GM23338 (cell line): Measurements from ENCODE around the gene CLK3. TPM values are rescaled to one million over a fixed set of nuclear protein-coding genes. Genes with fewer than 3 reads are reported as not detected.

Source experiments
- ATAC-seq: fragments of 200-7000 bp; cut with Tn5 transposase; 3 replicates; pipeline ENCODE4 v1.9.1; 2020
- DNase-seq: peaks from one replicate; pipeline ENCODE4 v3.0.0-alpha.2; 2015; ENCODE audit warnings: low spot score
- H2AFZ ChIP-seq: fragments of 200-600 bp; sonication (generic); 2 replicates; pipeline ENCODE4 v1.8.0; 2016; ENCODE audit warnings: antibody characterized with exemption, mild to moderate bottlenecking, moderate library complexity
- H3F3A ChIP-seq: fragments of 200-600 bp; sonication (generic); replicated peaks from 2 replicates; pipeline ENCODE4 v1.8.0; 2017; ENCODE audit warnings: antibody characterized with exemption, mixed run types, low read depth
- H3K27ac ChIP-seq: fragments of 200-600 bp; sonication (generic); 2 replicates; pipeline ENCODE4 v1.6.1; 2016; ENCODE audit warnings: low read depth
- H3K27me3 ChIP-seq: fragments of 200-600 bp; sonication (generic); 2 replicates; pipeline ENCODE4 v1.8.0; 2016; ENCODE audit warnings: mild to moderate bottlenecking, mixed run types, moderate library complexity; ENCODE audit not compliant: insufficient read depth
- H3K36me3 ChIP-seq: fragments of 200-600 bp; sonication (generic); 2 replicates; pipeline ENCODE4 v1.8.0; 2016; ENCODE audit warnings: mild to moderate bottlenecking; ENCODE audit not compliant: insufficient read depth
- H3K4me1 ChIP-seq: fragments of 200-600 bp; sonication (generic); 2 replicates; pipeline ENCODE4 v1.8.0; 2016; ENCODE audit warnings: mild to moderate bottlenecking, moderate library complexity; ENCODE audit not compliant: insufficient read depth
- H3K4me2 ChIP-seq: fragments of 200-600 bp; sonication (generic); 2 replicates; pipeline ENCODE4 v1.7.1; 2017; ENCODE audit warnings: mixed run types
- H3K4me3 ChIP-seq: fragments of 200-600 bp; sonication (generic); 2 replicates; pipeline ENCODE4 v1.6.1; 2016; ENCODE audit warnings: mixed run types
- H3K79me2 ChIP-seq: fragments of 200-600 bp; sonication (generic); replicated peaks from 2 replicates; pipeline ENCODE4 v1.8.0; 2017; ENCODE audit warnings: mild to moderate bottlenecking; ENCODE audit not compliant: insufficient read depth
- H3K9me2 ChIP-seq: fragments of 200-600 bp; sonication (generic); 2 replicates; pipeline ENCODE4 v1.8.0; 2017; ENCODE audit not compliant: insufficient read depth
- H4K20me1 ChIP-seq: fragments of 200-600 bp; sonication (generic); replicated peaks from 2 replicates; pipeline ENCODE4 v1.8.0; 2017; ENCODE audit warnings: mild to moderate bottlenecking; ENCODE audit not compliant: insufficient read depth
- H3K27ac Mint-ChIP-seq: 2 replicates; pipeline ENCODE4 v1.8.0; 2020; ENCODE audit warnings: inconsistent platforms, mild to moderate bottlenecking, moderate library complexity, mixed read lengths
- H3K27me3 Mint-ChIP-seq: 3 replicates; pipeline ENCODE4 v1.8.0; 2022; ENCODE audit warnings: low read depth, mild to moderate bottlenecking, moderate library complexity, mixed read lengths, inconsistent platforms; ENCODE audit not compliant: insufficient read depth, poor library complexity
- H3K36me3 Mint-ChIP-seq: 3 replicates; pipeline ENCODE4 v1.8.0; 2021; ENCODE audit warnings: low read depth, mild to moderate bottlenecking, inconsistent platforms, moderate library complexity, mixed read lengths
- H3K4me1 Mint-ChIP-seq: 3 replicates; pipeline ENCODE4 v1.8.0; 2020; ENCODE audit warnings: mild to moderate bottlenecking, inconsistent platforms, mixed read lengths
- H3K4me3 Mint-ChIP-seq: 3 replicates; pipeline ENCODE4 v1.8.0; 2021; ENCODE audit warnings: moderate library complexity, mild to moderate bottlenecking, inconsistent platforms, mixed read lengths
- H3K9me3 Mint-ChIP-seq: 3 replicates; pipeline ENCODE4 v1.8.0; 2020; ENCODE audit warnings: moderate library complexity, mild to moderate bottlenecking, inconsistent platforms, mixed read lengths
- CREB1 ChIP-seq: fragments of 250-450 bp; sonication (Bioruptor Pico); IDR thresholded peaks from 2 replicates; pipeline ENCODE4 v1.5.0; 2020; ENCODE audit warnings: low read depth, mild to moderate bottlenecking, moderate library complexity
- CTCF ChIP-seq, 2 experiments: fragments of 200-600 bp in 1 of 2; sonication (generic) in 1 of 2; conservative IDR thresholded peaks; 2 replicates each; pipeline versions ENCODE4 v1.5.1 to v1.6.1; 2016 to 2017; ENCODE audit warnings: antibody characterized with exemption in 2 of 2, low read depth in 2 of 2, mild to moderate bottlenecking in 2 of 2, moderate library complexity in 1 of 2
- ETS1 ChIP-seq: IDR thresholded peaks from 2 replicates; pipeline ENCODE4 v1.6.1; 2016; ENCODE audit warnings: antibody characterized with exemption
- JUNB ChIP-seq: IDR thresholded peaks from one replicate; pipeline ENCODE4 v1.6.1; 2016; ENCODE audit warnings: antibody characterized with exemption; ENCODE audit not compliant: unreplicated experiment
- NANOG ChIP-seq: IDR thresholded peaks from 2 replicates; pipeline ENCODE4 v1.6.1; 2016; ENCODE audit warnings: antibody characterized with exemption, borderline replicate concordance
- REST ChIP-seq: IDR thresholded peaks from one replicate; pipeline ENCODE4 v1.6.1; 2018; ENCODE audit warnings: antibody characterized with exemption; ENCODE audit not compliant: unreplicated experiment
- ZNF331 ChIP-seq: fragments of 250-450 bp; sonication (Bioruptor Pico); IDR thresholded peaks from 2 replicates; pipeline ENCODE4 v1.5.0; 2020; ENCODE audit warnings: low read depth, mild to moderate bottlenecking, moderate library complexity
- polyA plus RNA-seq: library from polyadenylated mRNA; unstranded; fragments of >200 nt; fragmentation: Nextera tagmentation; extraction: Ambion mirVana; gene quantifications from 2 replicates; pipeline ENCODE4 v1.2.1, GENCODE V29; 2016
- total RNA-seq: library from RNA; depleted of rRNA; stranded (reverse); fragments of >200 nt; shearing (Covaris generic); gene quantifications from 2 replicates; pipeline ENCODE4 v1.2.3, GENCODE V29; 2014
- TF ChIP-seq, protein P1 (sequence below): fragments of 250-450 bp; sonication (Bioruptor Pico); IDR thresholded peaks from 2 replicates; pipeline ENCODE4 v1.5.0; 2020; ENCODE audit warnings: mild to moderate bottlenecking, moderate library complexity

The CLK3 gene
- total and polyA plus RNA-seq, 2 experiments from 2014 or later: 40.7 to 67.7 TPM

- H3K27ac Mint-ChIP-seq: no peak overlapping the region
- H3K9me3 Mint-ChIP-seq: no peaks in the 10 kb centered on the region
- ATAC-seq: no peak
- DNase-seq: no peak
- TF ChIP-seq ETS1 (no peak), REST (no peak), CREB1 (CRISPR knock-in tag) (no peak), CTCF (conservative IDR thresholded peaks at IDR 0.05; ENCODE audit: low read depth in 2 of 2) (no peak), ZNF331 (CRISPR knock-in tag) (no peak), NANOG (no peak), JUNB (no peak)
- TF ChIP-seq, protein P1, sequence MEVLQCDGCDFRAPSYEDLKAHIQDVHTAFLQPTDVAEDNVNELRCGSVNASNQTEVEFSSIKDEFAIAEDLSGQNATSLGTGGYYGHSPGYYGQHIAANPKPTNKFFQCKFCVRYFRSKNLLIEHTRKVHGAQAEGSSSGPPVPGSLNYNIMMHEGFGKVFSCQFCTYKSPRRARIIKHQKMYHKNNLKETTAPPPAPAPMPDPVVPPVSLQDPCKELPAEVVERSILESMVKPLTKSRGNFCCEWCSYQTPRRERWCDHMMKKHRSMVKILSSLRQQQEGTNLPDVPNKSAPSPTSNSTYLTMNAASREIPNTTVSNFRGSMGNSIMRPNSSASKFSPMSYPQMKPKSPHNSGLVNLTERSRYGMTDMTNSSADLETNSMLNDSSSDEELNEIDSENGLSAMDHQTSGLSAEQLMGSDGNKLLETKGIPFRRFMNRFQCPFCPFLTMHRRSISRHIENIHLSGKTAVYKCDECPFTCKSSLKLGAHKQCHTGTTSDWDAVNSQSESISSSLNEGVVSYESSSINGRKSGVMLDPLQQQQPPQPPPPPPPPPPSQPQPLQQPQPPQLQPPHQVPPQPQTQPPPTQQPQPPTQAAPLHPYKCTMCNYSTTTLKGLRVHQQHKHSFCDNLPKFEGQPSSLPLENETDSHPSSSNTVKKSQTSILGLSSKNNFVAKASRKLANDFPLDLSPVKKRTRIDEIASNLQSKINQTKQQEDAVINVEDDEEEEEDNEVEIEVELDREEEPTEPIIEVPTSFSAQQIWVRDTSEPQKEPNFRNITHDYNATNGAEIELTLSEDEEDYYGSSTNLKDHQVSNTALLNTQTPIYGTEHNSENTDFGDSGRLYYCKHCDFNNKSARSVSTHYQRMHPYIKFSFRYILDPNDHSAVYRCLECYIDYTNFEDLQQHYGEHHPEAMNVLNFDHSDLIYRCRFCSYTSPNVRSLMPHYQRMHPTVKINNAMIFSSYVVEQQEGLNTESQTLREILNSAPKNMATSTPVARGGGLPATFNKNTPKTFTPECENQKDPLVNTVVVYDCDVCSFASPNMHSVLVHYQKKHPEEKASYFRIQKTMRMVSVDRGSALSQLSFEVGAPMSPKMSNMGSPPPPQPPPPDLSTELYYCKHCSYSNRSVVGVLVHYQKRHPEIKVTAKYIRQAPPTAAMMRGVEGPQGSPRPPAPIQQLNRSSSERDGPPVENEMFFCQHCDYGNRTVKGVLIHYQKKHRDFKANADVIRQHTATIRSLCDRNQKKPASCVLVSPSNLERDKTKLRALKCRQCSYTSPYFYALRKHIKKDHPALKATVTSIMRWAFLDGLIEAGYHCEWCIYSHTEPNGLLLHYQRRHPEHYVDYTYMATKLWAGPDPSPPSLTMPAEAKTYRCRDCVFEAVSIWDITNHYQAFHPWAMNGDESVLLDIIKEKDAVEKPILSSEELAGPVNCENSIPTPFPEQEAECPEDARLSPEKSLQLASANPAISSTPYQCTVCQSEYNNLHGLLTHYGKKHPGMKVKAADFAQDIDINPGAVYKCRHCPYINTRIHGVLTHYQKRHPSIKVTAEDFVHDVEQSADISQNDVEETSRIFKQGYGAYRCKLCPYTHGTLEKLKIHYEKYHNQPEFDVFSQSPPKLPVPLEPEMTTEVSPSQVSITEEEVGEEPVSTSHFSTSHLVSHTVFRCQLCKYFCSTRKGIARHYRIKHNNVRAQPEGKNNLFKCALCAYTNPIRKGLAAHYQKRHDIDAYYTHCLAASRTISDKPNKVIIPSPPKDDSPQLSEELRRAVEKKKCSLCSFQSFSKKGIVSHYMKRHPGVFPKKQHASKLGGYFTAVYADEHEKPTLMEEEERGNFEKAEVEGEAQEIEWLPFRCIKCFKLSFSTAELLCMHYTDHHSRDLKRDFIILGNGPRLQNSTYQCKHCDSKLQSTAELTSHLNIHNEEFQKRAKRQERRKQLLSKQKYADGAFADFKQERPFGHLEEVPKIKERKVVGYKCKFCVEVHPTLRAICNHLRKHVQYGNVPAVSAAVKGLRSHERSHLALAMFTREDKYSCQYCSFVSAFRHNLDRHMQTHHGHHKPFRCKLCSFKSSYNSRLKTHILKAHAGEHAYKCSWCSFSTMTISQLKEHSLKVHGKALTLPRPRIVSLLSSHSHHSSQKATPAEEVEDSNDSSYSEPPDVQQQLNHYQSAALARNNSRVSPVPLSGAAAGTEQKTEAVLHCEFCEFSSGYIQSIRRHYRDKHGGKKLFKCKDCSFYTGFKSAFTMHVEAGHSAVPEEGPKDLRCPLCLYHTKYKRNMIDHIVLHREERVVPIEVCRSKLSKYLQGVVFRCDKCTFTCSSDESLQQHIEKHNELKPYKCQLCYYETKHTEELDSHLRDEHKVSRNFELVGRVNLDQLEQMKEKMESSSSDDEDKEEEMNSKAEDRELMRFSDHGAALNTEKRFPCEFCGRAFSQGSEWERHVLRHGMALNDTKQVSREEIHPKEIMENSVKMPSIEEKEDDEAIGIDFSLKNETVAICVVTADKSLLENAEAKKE (CRISPR knock-in tag): no peak
- H3K4me2 ChIP-seq: no peak overlapping the region
- H3K36me3 Mint-ChIP-seq: peaks cover 90% of the 10 kb centered on the region
- no peak overlapping the region for H3K27ac ChIP-seq
- H3K27me3 Mint-ChIP-seq: peaks cover 9% of the 10 kb centered on the region
- H3K79me2 ChIP-seq: peaks cover 37% of the 10 kb centered on the region
- H2AFZ ChIP-seq: no peak overlapping the region
- H3K36me3 ChIP-seq: peaks cover 41% of the 10 kb centered on the region
- H3K4me3 ChIP-seq: no peak overlapping the region
- no peak overlapping the region for H3K4me3 Mint-ChIP-seq
- no peaks in the 10 kb centered on the region for H3K27me3 ChIP-seq
- H3K9me2 ChIP-seq: no peaks in the 10 kb centered on the region
- H3K4me1 Mint-ChIP-seq: no peaks in the 10 kb centered on the region; the same call in 2 of the 3 replicates
- H4K20me1 ChIP-seq: peaks cover 51% of the 10 kb centered on the region
- peaks cover 13% of the 10 kb centered on the region for H3F3A ChIP-seq
- H3K4me1 ChIP-seq: no peaks in the 10 kb centered on the region
These were observed 41.6 kb upstream of the CLK3 start for GRCh38 chr15:74573987-74574386.
